Choroid plexus epithelial cell (primary cell): ENCODE results near the gene MX2.

Experiments used
- DNase-seq: peaks from one replicate; pipeline ENCODE4 v3.0.0-alpha.2; 2010; ENCODE audit warnings: low read depth
- H3K4me3 ChIP-seq: 2 replicates; pipeline ENCODE4 v1.5.1; 2011; ENCODE audit warnings: low read depth, mild to moderate bottlenecking, control low read depth, low read length, moderate library complexity
- CTCF ChIP-seq: conservative IDR thresholded peaks from 2 replicates; pipeline ENCODE4 v1.5.1; 2011; ENCODE audit warnings: low read depth, mild to moderate bottlenecking, control low read depth, inconsistent platforms, low read length, moderate library complexity

MX2 gene

GRCh38 chr21:41432562-41433460 lies 71.0 kb downstream of the MX2 start:
- no peak for TF ChIP-seq CTCF
- no peak overlapping the region for H3K4me3 ChIP-seq
- no peak for DNase-seq

GRCh38 chr21:41433566-41433965 lies 71.7 kb downstream of the MX2 start:
- no peak for TF ChIP-seq CTCF
- DNase-seq = no peak
- no peak overlapping the region for H3K4me3 ChIP-seq

- H3K4me3 ChIP-seq = no peak overlapping the region
- no peak for DNase-seq
- no peak for TF ChIP-seq CTCF
These were observed 73.9 kb downstream of the MX2 start for GRCh38 chr21:41435706-41436105.

- no peak for TF ChIP-seq CTCF
- no peak for DNase-seq
- H3K4me3 ChIP-seq = no peak overlapping the region
These were observed 75.9 kb downstream of the MX2 start for GRCh38 chr21:41437729-41438128.

- DNase-seq = no peak
- H3K4me3 ChIP-seq = no peak overlapping the region
- TF ChIP-seq CTCF = no peak
These were observed 76.7 kb downstream of the MX2 start for GRCh38 chr21:41438425-41439113.

GRCh38 chr21:41439248-41439647 lies 77.4 kb downstream of the MX2 start:
- no peak for TF ChIP-seq CTCF
- H3K4me3 ChIP-seq = no peak overlapping the region
- DNase-seq = no peak
